Ureter (tissue), 1 donor: ENCODE measurements around the gene DMWD. TPM values are rescaled to one million over a fixed set of nuclear protein-coding genes. Genes with fewer than 3 reads are reported as not detected.
"Not testable (repeated sequence)": the region's sequence is repeated elsewhere in the genome, so short reads cannot be mapped to it uniquely, and the experiment has no call there.

Experiments used
- DNase-seq: peaks from one replicate; pipeline ENCODE4 v3.0.0-alpha.2; 2020; ENCODE audit warnings: low spot score
- total RNA-seq: library from RNA; stranded (reverse); gene quantifications from one replicate; pipeline ENCODE4 v1.2.4, GENCODE V29; 2023
- donor health status: DM: yes; HTN: yes; CAD: no.

DMWD gene
- total RNA-seq, 1 donor from 2014 or later, result 64.2 TPM

GRCh38 chr19:45751483-45751882, 41.2 kb downstream of the DMWD start:
- DNase-seq, result not testable (repeated sequence)

DNA sequence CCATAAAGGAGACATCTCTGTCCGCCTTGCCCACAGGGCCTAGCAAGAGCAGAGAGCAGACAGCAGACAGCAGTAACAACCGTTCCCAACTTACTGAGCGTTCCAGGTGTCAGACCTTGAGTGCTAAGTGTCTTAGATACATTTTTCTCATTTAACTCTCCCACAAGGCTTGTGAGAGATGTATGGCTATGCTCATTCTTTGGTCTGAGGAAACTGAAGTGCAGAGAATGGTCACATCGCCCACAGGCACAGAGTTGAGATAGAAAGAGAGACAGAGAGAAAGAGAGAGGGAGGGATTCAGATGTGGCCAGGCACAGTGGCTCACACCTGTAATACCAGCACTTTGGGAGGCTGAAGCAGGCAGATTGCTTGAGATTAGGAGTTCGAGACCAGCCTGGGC, 45.1 kb downstream of the DMWD start:
- no peak for DNase-seq

DNA sequence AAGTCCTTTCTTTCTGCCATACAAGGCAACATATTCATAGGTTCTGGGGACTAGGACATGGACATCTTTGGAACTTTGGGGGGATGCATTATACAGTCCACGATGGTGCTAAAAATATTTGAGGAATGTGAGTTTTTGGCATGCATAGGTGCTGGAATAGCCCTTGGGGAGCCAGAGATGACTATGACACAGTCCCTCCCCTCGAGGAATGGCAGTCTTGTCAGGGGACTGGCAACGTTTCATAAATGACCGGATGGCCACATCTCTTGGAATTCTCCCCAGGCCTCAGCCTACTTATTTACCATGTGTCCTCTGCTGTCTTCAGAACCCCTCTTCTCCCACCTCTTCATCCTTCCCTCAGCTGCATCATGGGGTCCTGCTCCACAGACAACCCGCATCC, 45.8 kb downstream of the DMWD start:
- no peak for DNase-seq

GRCh38 chr19:45745606-45746005, 47.0 kb downstream of the DMWD start:
- DNase-seq, result no peak

DNA sequence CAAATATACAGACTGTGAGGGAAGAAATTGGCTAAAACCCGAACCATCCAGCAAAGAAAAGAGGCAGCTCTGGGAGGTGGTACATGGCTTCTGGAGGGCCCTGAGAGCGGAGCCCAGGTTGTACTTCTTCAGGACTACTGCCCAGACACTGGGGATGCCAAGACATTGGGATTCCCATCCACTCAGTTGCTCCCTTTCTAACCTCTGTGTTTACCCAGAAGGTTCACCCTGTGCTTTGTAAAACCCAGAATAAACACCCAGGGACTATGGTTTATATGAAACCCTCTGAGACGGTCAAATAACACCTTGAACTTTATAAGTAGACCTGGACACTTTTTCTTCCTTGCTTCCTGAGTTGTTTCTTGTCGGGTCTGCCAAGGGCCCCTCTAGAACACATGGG, 49.7 kb downstream of the DMWD start:
- no peak for DNase-seq

GRCh38 chr19:45739498-45740439, 52.9 kb downstream of the DMWD start:
- no peak for DNase-seq

- no peak for DNase-seq
Observed at GRCh38 chr19:45733160-45733810, 59.4 kb downstream of the DMWD start, which contains the start of gene MEIOSIN. Gene MEIOSIN (plus strand): TSS chr19:45733439. CDS start chr19:45735377, 1,938 bp downstream.

Other genes with a start within 250 kb of the DMWD start
- 21.1 TPM for gene OPA3, start 208.0 kb downstream of the DMWD start, total RNA-seq
- gene GPR4, start 190.6 kb downstream of the DMWD start, total RNA-seq, result 5.1 TPM
- 97.7 TPM for gene EML2, start 153.4 kb downstream of the DMWD start, total RNA-seq
- 2.8 TPM for gene GIPR, start 124.6 kb downstream of the DMWD start, total RNA-seq
- 359 TPM for gene SNRPD2, start 100.9 kb downstream of the DMWD start, total RNA-seq
- 11.5 TPM for gene QPCTL, start 100.2 kb downstream of the DMWD start, total RNA-seq
- 24.8 TPM for gene FBXO46, start 61.9 kb downstream of the DMWD start, total RNA-seq
- gene MEIOSIN, start 59.4 kb downstream of the DMWD start, total RNA-seq, result not detected
- gene SIX5, start 23.6 kb downstream of the DMWD start, total RNA-seq, result 18.1 TPM
- gene DMPK, start 10.4 kb downstream of the DMWD start, total RNA-seq, result 106 TPM
- gene RSPH6A, start 22.5 kb upstream of the DMWD start, total RNA-seq, result 0.21 TPM
- 81.1 TPM for gene SYMPK, start 70.3 kb upstream of the DMWD start, total RNA-seq
- gene FOXA3, start 71.5 kb upstream of the DMWD start, total RNA-seq, result not detected
- 22.0 TPM for gene IRF2BP1, start 93.3 kb upstream of the DMWD start, total RNA-seq
- 5.5 TPM for gene MYPOP, start 109.8 kb upstream of the DMWD start, total RNA-seq
- not detected for gene NANOS2, start 121.9 kb upstream of the DMWD start, total RNA-seq
- gene NOVA2, start 181.0 kb upstream of the DMWD start, total RNA-seq, result 4.4 TPM
- gene CCDC61, start 202.6 kb upstream of the DMWD start, total RNA-seq, result 28.8 TPM
- gene PGLYRP1, start 230.2 kb upstream of the DMWD start, total RNA-seq, result not detected
- not detected for gene IGFL4, start 248.2 kb upstream of the DMWD start, total RNA-seq